Suprapubic skin (tissue), 4 donors: ENCODE data around the gene PPP4R2.

ENCODE experiments used
- EP300 ChIP-seq: sonication (generic); formaldehyde crosslinking; IDR thresholded peaks from one replicate; pipeline ENCODE4 v1.6.1; 2017; ENCODE audit warnings: antibody characterized with exemption
- POLR2A ChIP-seq, 2 donors: fragments of 450-650 bp; IDR thresholded peaks; one replicate each; pipeline ENCODE4 v1.6.1; 2017; ENCODE audit warnings: antibody characterized with exemption in 2 of 2, mild to moderate bottlenecking in 2 of 2, moderate library complexity in 2 of 2
- POLR2AphosphoS5 ChIP-seq, 3 donors: sonication (generic); formaldehyde crosslinking; IDR thresholded peaks; one replicate each; pipeline ENCODE4 v1.6.1; 2017; ENCODE audit warnings: antibody characterized with exemption in 3 of 3
- TF ChIP-seq, protein P1 (sequence below), 2 donors: fragments of 200-600 bp in 1 of 2; fragments of 450-650 bp in 1 of 2; sonication (generic) in 1 of 2; IDR thresholded peaks; one replicate each; pipeline ENCODE4 v1.5.1; 2016 to 2019; ENCODE audit warnings: antibody characterized with exemption in 2 of 2, mild to moderate bottlenecking in 1 of 2, moderate library complexity in 1 of 2

DNA sequence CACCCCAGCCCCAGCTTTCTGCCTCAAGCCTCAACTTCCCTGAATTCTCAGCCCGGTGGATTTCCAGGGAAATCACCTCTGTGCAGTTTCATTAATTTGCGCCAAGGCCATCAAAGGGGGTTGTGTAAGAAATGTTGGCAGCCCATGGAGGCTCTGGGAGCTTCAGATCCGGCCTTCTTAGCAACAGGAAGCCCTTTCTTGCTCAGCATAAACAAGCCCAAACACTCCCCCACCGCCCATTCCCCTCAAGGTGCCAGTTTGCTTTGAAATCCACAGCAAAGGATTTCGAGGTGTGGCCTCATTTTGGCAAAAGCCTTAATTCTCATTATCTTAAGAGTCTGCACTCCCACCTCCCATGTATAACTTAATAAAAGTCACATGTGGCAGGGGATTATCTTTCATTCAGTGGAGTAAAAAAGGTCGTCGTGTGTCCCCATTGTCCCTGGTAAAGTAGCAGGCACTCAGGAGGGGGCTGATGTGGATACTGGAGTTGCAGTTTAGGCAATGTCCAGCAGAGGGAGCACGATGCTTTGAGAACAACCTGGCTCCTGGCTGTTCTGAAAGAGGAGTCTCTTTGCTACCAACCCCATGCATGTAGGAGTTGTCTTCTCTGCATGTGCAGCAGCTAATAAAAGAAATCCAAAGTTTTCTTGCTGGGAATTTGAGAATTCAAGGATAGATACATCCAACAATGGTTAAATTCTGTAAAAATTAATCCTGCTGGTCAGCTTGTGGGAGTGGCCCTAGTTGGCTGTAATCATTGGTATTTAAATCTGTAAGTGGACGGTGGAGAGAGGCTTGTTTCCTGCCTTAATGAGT lies 104.3 kb downstream of the PPP4R2 start:
- TF ChIP-seq, protein P1, sequence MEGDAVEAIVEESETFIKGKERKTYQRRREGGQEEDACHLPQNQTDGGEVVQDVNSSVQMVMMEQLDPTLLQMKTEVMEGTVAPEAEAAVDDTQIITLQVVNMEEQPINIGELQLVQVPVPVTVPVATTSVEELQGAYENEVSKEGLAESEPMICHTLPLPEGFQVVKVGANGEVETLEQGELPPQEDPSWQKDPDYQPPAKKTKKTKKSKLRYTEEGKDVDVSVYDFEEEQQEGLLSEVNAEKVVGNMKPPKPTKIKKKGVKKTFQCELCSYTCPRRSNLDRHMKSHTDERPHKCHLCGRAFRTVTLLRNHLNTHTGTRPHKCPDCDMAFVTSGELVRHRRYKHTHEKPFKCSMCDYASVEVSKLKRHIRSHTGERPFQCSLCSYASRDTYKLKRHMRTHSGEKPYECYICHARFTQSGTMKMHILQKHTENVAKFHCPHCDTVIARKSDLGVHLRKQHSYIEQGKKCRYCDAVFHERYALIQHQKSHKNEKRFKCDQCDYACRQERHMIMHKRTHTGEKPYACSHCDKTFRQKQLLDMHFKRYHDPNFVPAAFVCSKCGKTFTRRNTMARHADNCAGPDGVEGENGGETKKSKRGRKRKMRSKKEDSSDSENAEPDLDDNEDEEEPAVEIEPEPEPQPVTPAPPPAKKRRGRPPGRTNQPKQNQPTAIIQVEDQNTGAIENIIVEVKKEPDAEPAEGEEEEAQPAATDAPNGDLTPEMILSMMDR (IDR thresholded peaks at IDR 0.05) = peak; percentile 86 to 87
- TF ChIP-seq POLR2A (IDR thresholded peaks at IDR 0.05) (no peak), POLR2AphosphoS5 (IDR thresholded peaks at IDR 0.05) (no peak), EP300 (no peak)
